ENCODE results near the gene S100A8.

S100A8 gene

GRCh38 chr1:153384958-153385580 is 5.8 kb downstream of the S100A8 start:
- H3K9me3 ChIP-seq (ENCODE audit: control insufficient read depth, low read length), result no peaks in the 10 kb centered on the region
- H3K36me3 ChIP-seq (ENCODE audit: control insufficient read depth, insufficient read depth, low read length), result no peaks in the 10 kb centered on the region
- no peak overlapping the region for H3K9ac ChIP-seq (ENCODE audit: low read length)
- no peak overlapping the region for H3K4me3 ChIP-seq (ENCODE audit: low read length)
- H3K4me1 ChIP-seq (ENCODE audit: control insufficient read depth, insufficient read depth, low read length), result no peaks in the 10 kb centered on the region
- no peaks in the 10 kb centered on the region for H3K27me3 ChIP-seq (ENCODE audit: control insufficient read depth, insufficient read depth, low read length)

- H3K9me3 ChIP-seq (ENCODE audit: control insufficient read depth, low read length), result no peaks in the 10 kb centered on the region
Measured at GRCh38 chr1:153380711-153381110, 10.2 kb downstream of the S100A8 start.

GRCh38 chr1:153379591-153379990 is 11.3 kb downstream of the S100A8 start:
- no peak overlapping the region for H3K9ac ChIP-seq (ENCODE audit: low read length)
- H3K4me3 ChIP-seq (ENCODE audit: low read length), result no peak overlapping the region
- H3K4me1 ChIP-seq (ENCODE audit: control insufficient read depth, insufficient read depth, low read length), result no peaks in the 10 kb centered on the region
- H3K9me3 ChIP-seq (ENCODE audit: control insufficient read depth, low read length), result no peaks in the 10 kb centered on the region
- no peaks in the 10 kb centered on the region for H3K36me3 ChIP-seq (ENCODE audit: control insufficient read depth, insufficient read depth, low read length)
- no peaks in the 10 kb centered on the region for H3K27me3 ChIP-seq (ENCODE audit: control insufficient read depth, insufficient read depth, low read length)

More at GRCh38 chr1:153380711-153381110, 10.2 kb downstream of the S100A8 start:
- Histone ChIP-seq H3K4me1 (ENCODE audit: control insufficient read depth, insufficient read depth, low read length) (no peaks in the 10 kb centered on the region), H3K27me3 (ENCODE audit: control insufficient read depth, insufficient read depth, low read length) (no peaks in the 10 kb centered on the region), H3K4me3 (ENCODE audit: low read length) (no peak overlapping the region), H3K9ac (ENCODE audit: low read length) (no peak overlapping the region), H3K36me3 (ENCODE audit: control insufficient read depth, insufficient read depth, low read length) (no peaks in the 10 kb centered on the region)

GRCh38 chr1:153375511-153375910 is 15.4 kb downstream of the S100A8 start, which contains the start of gene S100A12:
Gene S100A12, minus strand, starts transcription at chr1:153375621. Its CDS starts 1,029 bp downstream, at chr1:153374592.
- Histone ChIP-seq H3K36me3 (ENCODE audit: control insufficient read depth, insufficient read depth, low read length) (no peaks in the 10 kb centered on the region), H3K9ac (ENCODE audit: low read length) (no peak within 1 kb of the TSS), H3K9me3 (ENCODE audit: control insufficient read depth, low read length) (no peaks in the 10 kb centered on the region), H3K4me1 (ENCODE audit: control insufficient read depth, insufficient read depth, low read length) (no peaks in the 10 kb centered on the region), H3K27me3 (ENCODE audit: control insufficient read depth, insufficient read depth, low read length) (no peaks in the 10 kb centered on the region), H3K4me3 (ENCODE audit: low read length) (no peak within 1 kb of the TSS)

- no peak overlapping the region for H3K4me3 ChIP-seq (ENCODE audit: low read length)
Measured at GRCh38 chr1:153374071-153374470, 16.8 kb downstream of the S100A8 start.

GRCh38 chr1:153372571-153372970 is 18.3 kb downstream of the S100A8 start:
- Histone ChIP-seq H3K9me3 (ENCODE audit: control insufficient read depth, low read length) (no peaks in the 10 kb centered on the region), H3K9ac (ENCODE audit: low read length) (no peak overlapping the region), H3K4me3 (ENCODE audit: low read length) (no peak overlapping the region), H3K27me3 (ENCODE audit: control insufficient read depth, insufficient read depth, low read length) (no peaks in the 10 kb centered on the region), H3K36me3 (ENCODE audit: control insufficient read depth, insufficient read depth, low read length) (no peaks in the 10 kb centered on the region), H3K4me1 (ENCODE audit: control insufficient read depth, insufficient read depth, low read length) (no peaks in the 10 kb centered on the region)

More at GRCh38 chr1:153374071-153374470, 16.8 kb downstream of the S100A8 start:
- no peak overlapping the region for H3K9ac ChIP-seq (ENCODE audit: low read length)
- H3K4me1 ChIP-seq (ENCODE audit: control insufficient read depth, insufficient read depth, low read length), result no peaks in the 10 kb centered on the region
- H3K27me3 ChIP-seq (ENCODE audit: control insufficient read depth, insufficient read depth, low read length), result no peaks in the 10 kb centered on the region
- no peaks in the 10 kb centered on the region for H3K9me3 ChIP-seq (ENCODE audit: control insufficient read depth, low read length)
- H3K36me3 ChIP-seq (ENCODE audit: control insufficient read depth, insufficient read depth, low read length), result no peaks in the 10 kb centered on the region

- Histone ChIP-seq H3K9me3 (ENCODE audit: control insufficient read depth, low read length) (no peaks in the 10 kb centered on the region), H3K4me3 (ENCODE audit: low read length) (no peak overlapping the region), H3K4me1 (ENCODE audit: control insufficient read depth, insufficient read depth, low read length) (no peaks in the 10 kb centered on the region), H3K27me3 (ENCODE audit: control insufficient read depth, insufficient read depth, low read length) (no peaks in the 10 kb centered on the region), H3K36me3 (ENCODE audit: control insufficient read depth, insufficient read depth, low read length) (no peaks in the 10 kb centered on the region), H3K9ac (ENCODE audit: low read length) (no peak overlapping the region)
Measured at GRCh38 chr1:153371231-153371630, 19.6 kb downstream of the S100A8 start.

- peaks cover 5% of the 10 kb centered on the region for H3K27me3 ChIP-seq (ENCODE audit: control insufficient read depth, insufficient read depth, low read length)
- H3K4me3 ChIP-seq (ENCODE audit: low read length), result no peak overlapping the region
- H3K36me3 ChIP-seq (ENCODE audit: control insufficient read depth, insufficient read depth, low read length), result no peaks in the 10 kb centered on the region
- no peak overlapping the region for H3K9ac ChIP-seq (ENCODE audit: low read length)
- H3K9me3 ChIP-seq (ENCODE audit: control insufficient read depth, low read length), result no peaks in the 10 kb centered on the region
- H3K4me1 ChIP-seq (ENCODE audit: control insufficient read depth, insufficient read depth, low read length), result no peaks in the 10 kb centered on the region
Measured at GRCh38 chr1:153370146-153370545, 20.7 kb downstream of the S100A8 start.

GRCh38 chr1:153368495-153368894 is 22.4 kb downstream of the S100A8 start:
- Histone ChIP-seq H3K4me3 (ENCODE audit: low read length) (no peak overlapping the region), H3K4me1 (ENCODE audit: control insufficient read depth, insufficient read depth, low read length) (no peaks in the 10 kb centered on the region), H3K9me3 (ENCODE audit: control insufficient read depth, low read length) (no peaks in the 10 kb centered on the region), H3K9ac (ENCODE audit: low read length) (no peak overlapping the region), H3K27me3 (ENCODE audit: control insufficient read depth, insufficient read depth, low read length) (peaks cover 5% of the 10 kb centered on the region), H3K36me3 (ENCODE audit: control insufficient read depth, insufficient read depth, low read length) (no peaks in the 10 kb centered on the region)

- Histone ChIP-seq H3K4me3 (ENCODE audit: low read length) (no peak overlapping the region), H3K9ac (ENCODE audit: low read length) (no peak overlapping the region), H3K4me1 (ENCODE audit: control insufficient read depth, insufficient read depth, low read length) (no peaks in the 10 kb centered on the region), H3K9me3 (ENCODE audit: control insufficient read depth, low read length) (no peaks in the 10 kb centered on the region), H3K36me3 (ENCODE audit: control insufficient read depth, insufficient read depth, low read length) (no peaks in the 10 kb centered on the region), H3K27me3 (ENCODE audit: control insufficient read depth, insufficient read depth, low read length) (peaks cover 5% of the 10 kb centered on the region)
Measured at GRCh38 chr1:153367090-153367489, 23.8 kb downstream of the S100A8 start.

- Histone ChIP-seq H3K9ac (ENCODE audit: low read length) (no peak overlapping the region), H3K27me3 (ENCODE audit: control insufficient read depth, insufficient read depth, low read length) (peaks cover 5% of the 10 kb centered on the region), H3K4me1 (ENCODE audit: control insufficient read depth, insufficient read depth, low read length) (no peaks in the 10 kb centered on the region), H3K36me3 (ENCODE audit: control insufficient read depth, insufficient read depth, low read length) (no peaks in the 10 kb centered on the region), H3K4me3 (ENCODE audit: low read length) (no peak overlapping the region), H3K9me3 (ENCODE audit: control insufficient read depth, low read length) (no peaks in the 10 kb centered on the region)
Measured at GRCh38 chr1:153366261-153366660, 24.6 kb downstream of the S100A8 start.

- Histone ChIP-seq H3K36me3 (ENCODE audit: control insufficient read depth, insufficient read depth, low read length) (no peaks in the 10 kb centered on the region), H3K4me3 (ENCODE audit: low read length) (no peak overlapping the region), H3K4me1 (ENCODE audit: control insufficient read depth, insufficient read depth, low read length) (no peaks in the 10 kb centered on the region), H3K27me3 (ENCODE audit: control insufficient read depth, insufficient read depth, low read length) (peaks cover 5% of the 10 kb centered on the region), H3K9ac (ENCODE audit: low read length) (no peak overlapping the region), H3K9me3 (ENCODE audit: control insufficient read depth, low read length) (no peaks in the 10 kb centered on the region)
Measured at GRCh38 chr1:153365696-153366095, 25.2 kb downstream of the S100A8 start.
